AG09319 (cell line): ENCODE results near the gene GNAZ.
"Not testable (repeated sequence)": the region's sequence is repeated elsewhere in the genome, so short reads cannot be mapped to it uniquely, and the experiment has no call there.

Experiments
- DNase-seq: peaks from one replicate; pipeline ENCODE4 v3.0.0-alpha.2; 2010; ENCODE audit warnings: low read depth; ENCODE audit errors: extremely low read depth
- CTCF ChIP-seq: IDR thresholded peaks from 2 replicates; pipeline ENCODE4 v1.5.1; 2011; ENCODE audit warnings: low read depth, mild to moderate bottlenecking, inconsistent platforms, low read length, moderate library complexity

Gene GNAZ

GRCh38 chr22:23131931-23132330 lies 61.6 kb downstream of the GNAZ start:
- DNase-seq: no peak
- TF ChIP-seq CTCF: no peak

- DNase-seq: no peak
- no peak for TF ChIP-seq CTCF
Observed at GRCh38 chr22:23132376-23133091, 62.2 kb downstream of the GNAZ start.

DNA sequence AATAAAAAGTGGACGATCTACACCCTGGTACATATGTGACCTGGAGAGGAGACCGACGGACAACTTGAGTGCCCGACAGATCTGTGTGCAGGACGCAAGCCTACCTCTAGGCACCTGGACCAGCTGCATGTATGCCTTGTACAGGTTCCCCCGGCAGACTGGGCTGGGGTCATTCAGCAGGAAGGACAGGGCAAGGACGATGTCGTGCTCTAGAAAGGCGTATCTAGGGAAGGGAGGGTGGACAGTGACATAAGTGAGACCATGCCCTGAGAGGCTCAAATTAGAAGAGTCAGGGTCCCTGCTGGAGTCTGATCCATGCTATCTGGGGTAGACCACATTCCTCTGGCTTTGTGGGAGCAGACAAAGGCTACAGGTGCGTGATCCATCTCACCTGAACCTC lies 63.6 kb downstream of the GNAZ start:
- no peak for DNase-seq

GRCh38 chr22:23136991-23137390 lies 66.7 kb downstream of the GNAZ start:
- not testable (repeated sequence) for DNase-seq

More for the DNA sequence above, 63.6 kb downstream of the GNAZ start:
- TF ChIP-seq CTCF: no peak

DNA sequence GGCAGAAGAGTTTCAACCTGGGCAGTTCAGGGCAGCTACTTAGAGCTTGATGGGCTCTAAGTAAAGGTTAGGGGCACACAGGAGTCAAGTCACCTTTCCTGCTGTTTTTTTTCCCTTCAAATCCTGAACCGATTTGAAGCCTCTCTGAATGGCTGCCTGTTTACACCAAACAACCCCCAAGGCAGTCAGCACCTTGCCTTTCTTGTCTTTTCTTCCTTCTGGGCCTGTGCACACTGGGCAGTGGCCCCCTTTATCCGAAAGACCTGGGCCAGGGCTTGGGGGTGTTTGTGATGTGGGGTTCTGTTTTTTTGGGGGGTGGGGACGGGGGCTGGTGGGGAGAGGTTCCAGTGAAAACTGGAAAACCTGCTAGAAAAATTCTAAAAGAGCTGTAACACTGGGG lies 67.1 kb downstream of the GNAZ start:
- no peak for DNase-seq
- no peak for TF ChIP-seq CTCF

GRCh38 chr22:23137905-23138561 lies 67.7 kb downstream of the GNAZ start:
- no peak for DNase-seq
- TF ChIP-seq CTCF: no peak

DNA sequence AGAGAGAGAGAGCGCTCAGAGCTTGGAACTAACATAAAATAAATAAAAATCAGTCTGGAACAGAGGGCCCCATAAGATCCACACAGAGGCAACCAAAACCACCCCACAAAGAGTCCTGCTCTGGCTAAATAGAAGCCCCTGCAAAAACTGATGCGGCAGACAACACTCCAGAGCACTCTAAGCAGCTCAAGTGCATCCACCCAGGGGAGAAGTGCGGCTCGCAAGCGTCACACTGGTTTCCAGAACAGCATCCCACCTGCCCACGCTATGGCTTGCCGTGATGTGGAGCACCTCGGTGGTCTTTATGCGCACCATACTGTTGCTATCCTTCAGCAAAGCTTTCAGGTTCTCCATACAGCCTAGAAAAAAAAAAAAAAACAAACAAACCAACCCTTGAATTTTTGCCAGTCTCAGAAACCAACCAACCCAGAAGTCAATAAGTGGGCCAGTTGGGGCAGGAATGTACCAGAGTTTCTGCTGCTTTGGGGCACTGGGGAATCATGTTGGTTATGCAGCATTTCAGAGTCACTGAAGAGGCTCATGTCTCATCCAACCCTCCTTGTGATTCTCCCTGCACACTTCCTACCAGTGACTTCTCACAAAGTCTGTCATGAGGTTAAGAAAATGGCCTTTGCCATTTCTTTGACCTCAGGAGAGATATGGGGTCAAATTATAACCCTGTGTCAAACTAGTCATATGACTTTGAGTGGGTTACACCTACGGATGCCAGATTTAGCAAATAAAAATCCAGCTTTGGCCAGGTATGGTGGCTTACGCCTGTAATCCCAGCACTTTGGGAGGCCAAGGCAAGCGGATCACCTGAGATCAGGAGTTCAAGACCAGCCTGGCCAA lies 68.5 kb downstream of the GNAZ start:
- TF ChIP-seq CTCF: no peak
- no peak for DNase-seq
